Measurements from ENCODE around the gene LARGE2.

DNA sequence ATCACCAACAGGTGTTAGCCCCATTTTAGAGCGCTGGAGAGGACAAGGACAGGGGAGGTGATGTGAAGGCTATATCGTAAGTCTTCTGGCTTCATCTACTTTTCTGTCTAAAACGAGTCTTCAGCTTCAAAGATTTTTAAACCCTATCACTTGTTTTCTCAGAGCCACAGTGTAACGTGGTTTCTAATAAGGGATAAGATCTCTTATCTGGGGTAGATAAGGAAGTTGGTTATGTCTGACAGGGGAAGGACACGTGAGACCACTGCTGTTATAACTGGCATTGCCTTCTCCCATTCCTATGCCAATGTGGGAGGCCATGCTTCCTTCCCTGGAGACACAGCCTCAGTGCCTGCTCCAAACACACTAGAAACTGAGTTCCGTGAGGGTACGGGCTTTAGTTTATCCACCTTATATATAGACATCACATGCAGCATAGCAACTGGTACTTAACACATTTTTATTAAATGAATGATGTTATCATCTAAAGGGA, 39.3 kb downstream of the LARGE2 start:
- no peak for TF ChIP-seq MAFK (conservative IDR thresholded peaks at IDR 0.05 in 1 of 2, IDR thresholded peaks at IDR 0.05 in 1 of 2; ENCODE audit: low read length in 2 of 2)
- TF ChIP-seq, protein P1, sequence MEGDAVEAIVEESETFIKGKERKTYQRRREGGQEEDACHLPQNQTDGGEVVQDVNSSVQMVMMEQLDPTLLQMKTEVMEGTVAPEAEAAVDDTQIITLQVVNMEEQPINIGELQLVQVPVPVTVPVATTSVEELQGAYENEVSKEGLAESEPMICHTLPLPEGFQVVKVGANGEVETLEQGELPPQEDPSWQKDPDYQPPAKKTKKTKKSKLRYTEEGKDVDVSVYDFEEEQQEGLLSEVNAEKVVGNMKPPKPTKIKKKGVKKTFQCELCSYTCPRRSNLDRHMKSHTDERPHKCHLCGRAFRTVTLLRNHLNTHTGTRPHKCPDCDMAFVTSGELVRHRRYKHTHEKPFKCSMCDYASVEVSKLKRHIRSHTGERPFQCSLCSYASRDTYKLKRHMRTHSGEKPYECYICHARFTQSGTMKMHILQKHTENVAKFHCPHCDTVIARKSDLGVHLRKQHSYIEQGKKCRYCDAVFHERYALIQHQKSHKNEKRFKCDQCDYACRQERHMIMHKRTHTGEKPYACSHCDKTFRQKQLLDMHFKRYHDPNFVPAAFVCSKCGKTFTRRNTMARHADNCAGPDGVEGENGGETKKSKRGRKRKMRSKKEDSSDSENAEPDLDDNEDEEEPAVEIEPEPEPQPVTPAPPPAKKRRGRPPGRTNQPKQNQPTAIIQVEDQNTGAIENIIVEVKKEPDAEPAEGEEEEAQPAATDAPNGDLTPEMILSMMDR (CRISPR knock-in tag; IDR thresholded peaks at IDR 0.05), result no peak

Data from HepG2 (cell line).